ENCODE results near the gene PIP4K2C. TPM values are rescaled to one million over a fixed set of nuclear protein-coding genes. Genes with fewer than 3 reads are reported as not detected.
A peak's percentile ranks its signal among the peaks of the same experiment; 100 is the strongest.
"Not testable (repeated sequence)": the region's sequence is repeated elsewhere in the genome, so short reads cannot be mapped to it uniquely, and the experiment has no call there.

The PIP4K2C gene
- total RNA-seq, 1 experiment from 2014 or later, result 88.6 TPM

DNA sequence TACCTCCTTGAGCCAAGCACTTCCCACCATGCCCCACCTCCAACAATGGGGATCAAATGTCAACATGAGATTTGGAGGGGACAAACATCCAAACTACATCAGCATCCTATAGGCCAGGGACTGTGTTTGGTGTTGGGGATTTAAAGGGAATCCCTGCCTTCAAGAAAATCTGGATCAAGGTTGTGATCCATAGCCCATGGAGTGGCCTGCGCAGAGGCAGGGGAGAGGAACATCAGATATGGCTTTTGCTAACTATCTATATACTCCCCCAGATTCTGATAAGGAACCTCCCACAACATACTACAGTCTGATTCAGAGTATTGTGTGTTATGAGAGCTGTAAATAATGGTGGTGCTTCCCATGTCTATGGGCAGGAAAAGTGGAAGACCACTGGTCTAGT, 36.1 kb upstream of the PIP4K2C start:
- no peaks in the 10 kb centered on the region for H3K79me2 ChIP-seq (ENCODE audit: low read length)
- intact Hi-C loops (cut with micrococcal nuclease), result no loop called here
- no peaks in the 10 kb centered on the region for H3K36me3 ChIP-seq (ENCODE audit: low read depth, low read length)
- no peak overlapping the region for H3K4me3 ChIP-seq (ENCODE audit: low read length)
- no peak overlapping the region for H3K4me2 ChIP-seq (ENCODE audit: low read length)
- ATAC-seq, result no peak
- no peaks in the 10 kb centered on the region for H3F3A ChIP-seq (ENCODE audit: low read length, unreplicated experiment)
- no peaks in the 10 kb centered on the region for H3K4me1 ChIP-seq (ENCODE audit: insufficient read depth, low read length)
- BruUV-seq (replicated peaks), result no TSS peak
- H3K9me3 ChIP-seq (ENCODE audit: low read length), result no peaks in the 10 kb centered on the region
- no peaks in the 10 kb centered on the region for H3K27me3 ChIP-seq (ENCODE audit: low read length)
- H3K9ac ChIP-seq (ENCODE audit: low read length), result no peak overlapping the region
- H2AFZ ChIP-seq (ENCODE audit: low read length), result no peak overlapping the region
- no peaks in the 10 kb centered on the region for H3K9me2 ChIP-seq (replicated peaks; ENCODE audit: low read length)
- POLR2A ChIA-PET (ENCODE audit: unreplicated experiment), result no interaction called here
- H4K20me1 ChIP-seq (ENCODE audit: low read length), result no peaks in the 10 kb centered on the region
- CTCF ChIA-PET, result no interaction called here
- TF ChIP-seq EZH2 (IDR thresholded peaks at IDR 0.05; ENCODE audit: low read length, unreplicated experiment) (no peak), EZH2phosphoT487 (IDR thresholded peaks at IDR 0.05; ENCODE audit: borderline replicate concordance, low read length) (no peak)
- TF ChIP-seq, protein P1, sequence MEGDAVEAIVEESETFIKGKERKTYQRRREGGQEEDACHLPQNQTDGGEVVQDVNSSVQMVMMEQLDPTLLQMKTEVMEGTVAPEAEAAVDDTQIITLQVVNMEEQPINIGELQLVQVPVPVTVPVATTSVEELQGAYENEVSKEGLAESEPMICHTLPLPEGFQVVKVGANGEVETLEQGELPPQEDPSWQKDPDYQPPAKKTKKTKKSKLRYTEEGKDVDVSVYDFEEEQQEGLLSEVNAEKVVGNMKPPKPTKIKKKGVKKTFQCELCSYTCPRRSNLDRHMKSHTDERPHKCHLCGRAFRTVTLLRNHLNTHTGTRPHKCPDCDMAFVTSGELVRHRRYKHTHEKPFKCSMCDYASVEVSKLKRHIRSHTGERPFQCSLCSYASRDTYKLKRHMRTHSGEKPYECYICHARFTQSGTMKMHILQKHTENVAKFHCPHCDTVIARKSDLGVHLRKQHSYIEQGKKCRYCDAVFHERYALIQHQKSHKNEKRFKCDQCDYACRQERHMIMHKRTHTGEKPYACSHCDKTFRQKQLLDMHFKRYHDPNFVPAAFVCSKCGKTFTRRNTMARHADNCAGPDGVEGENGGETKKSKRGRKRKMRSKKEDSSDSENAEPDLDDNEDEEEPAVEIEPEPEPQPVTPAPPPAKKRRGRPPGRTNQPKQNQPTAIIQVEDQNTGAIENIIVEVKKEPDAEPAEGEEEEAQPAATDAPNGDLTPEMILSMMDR (conservative IDR thresholded peaks at IDR 0.05; ENCODE audit: low read depth, low read length), result no peak
- H3K27ac ChIP-seq (ENCODE audit: low read length), result no peak overlapping the region
- DNase-seq, result no peak

DNA sequence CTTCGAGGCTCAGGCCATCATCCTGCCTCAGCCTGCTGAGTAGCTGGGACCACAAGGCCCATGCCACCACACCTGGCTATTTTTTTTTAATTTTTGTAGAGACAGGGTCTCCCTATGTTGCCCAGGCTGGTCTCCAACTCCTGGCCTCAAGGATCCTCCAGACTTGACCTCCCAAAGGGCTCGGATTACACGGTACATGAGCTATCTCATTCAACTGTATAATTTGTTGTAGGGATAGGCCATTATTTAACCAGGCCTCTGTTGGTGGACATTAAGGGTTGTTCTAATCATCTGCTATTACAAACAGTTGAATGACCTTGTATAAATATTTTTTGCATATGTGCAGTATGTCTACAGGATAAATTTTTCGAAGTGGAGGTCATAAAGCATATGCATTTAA, 32.1 kb upstream of the PIP4K2C start:
- Histone ChIP-seq H3K9ac (ENCODE audit: low read length) (no peak overlapping the region), H3K27ac (ENCODE audit: low read length) (no peak overlapping the region), H3K4me2 (ENCODE audit: low read length) (no peak overlapping the region), H2AFZ (ENCODE audit: low read length) (no peak overlapping the region), H3K9me3 (ENCODE audit: low read length) (no peaks in the 10 kb centered on the region), H3K9me2 (replicated peaks; ENCODE audit: low read length) (no peaks in the 10 kb centered on the region), H4K20me1 (ENCODE audit: low read length) (no peaks in the 10 kb centered on the region), H3K79me2 (ENCODE audit: low read length) (no peaks in the 10 kb centered on the region), H3K4me3 (ENCODE audit: low read length) (no peak overlapping the region), H3K4me1 (ENCODE audit: insufficient read depth, low read length) (no peaks in the 10 kb centered on the region), H3K27me3 (ENCODE audit: low read length) (peaks cover 6% of the 10 kb centered on the region; the same call in 1 of the 2 replicates), H3K36me3 (ENCODE audit: low read depth, low read length) (no peaks in the 10 kb centered on the region), H3F3A (ENCODE audit: low read length, unreplicated experiment) (no peaks in the 10 kb centered on the region)
- POLR2A ChIA-PET (ENCODE audit: unreplicated experiment), result no interaction called here
- DNase-seq (no peak), ATAC-seq (no peak)
- intact Hi-C loops (cut with micrococcal nuclease), result no loop called here
- CTCF ChIA-PET, result no interaction called here
- no TSS peak for BruUV-seq (replicated peaks)
- TF ChIP-seq EZH2 (IDR thresholded peaks at IDR 0.05; ENCODE audit: low read length, unreplicated experiment) (no peak), EZH2phosphoT487 (IDR thresholded peaks at IDR 0.05; ENCODE audit: borderline replicate concordance, low read length) (no peak)
- TF ChIP-seq, protein P1 (conservative IDR thresholded peaks at IDR 0.05; ENCODE audit: low read depth, low read length), result no peak

DNA sequence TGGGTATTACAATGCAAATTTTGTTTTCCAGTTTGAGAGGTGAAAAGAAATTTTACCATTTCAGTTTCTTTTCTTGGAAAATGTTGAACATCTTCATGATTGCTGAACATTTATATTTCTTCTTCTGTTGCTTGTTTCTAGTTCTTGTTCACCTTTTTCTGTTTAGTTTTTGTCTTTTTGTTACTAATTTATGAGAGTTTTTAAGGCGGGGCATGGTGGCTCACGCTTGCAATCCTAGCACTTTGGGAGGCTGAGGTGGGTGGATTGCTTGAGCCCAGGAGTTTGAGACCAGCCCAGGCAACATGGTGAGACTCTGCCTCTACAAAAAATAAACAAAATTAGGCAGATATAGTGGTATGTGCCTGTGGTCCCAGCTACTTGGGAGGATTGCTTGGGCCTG, 30.5 kb upstream of the PIP4K2C start:
- TF ChIP-seq EZH2phosphoT487 (IDR thresholded peaks at IDR 0.05; ENCODE audit: borderline replicate concordance, low read length) (no peak), EZH2 (IDR thresholded peaks at IDR 0.05; ENCODE audit: low read length, unreplicated experiment) (no peak)
- TF ChIP-seq, protein P1 (conservative IDR thresholded peaks at IDR 0.05; ENCODE audit: low read depth, low read length), result no peak
- Histone ChIP-seq H3K9ac (ENCODE audit: low read length) (no peak overlapping the region), H3K9me2 (replicated peaks; ENCODE audit: low read length) (no peaks in the 10 kb centered on the region), H3K4me3 (ENCODE audit: low read length) (no peak overlapping the region), H3K27ac (ENCODE audit: low read length) (no peak overlapping the region), H3K4me2 (ENCODE audit: low read length) (no peak overlapping the region), H2AFZ (ENCODE audit: low read length) (no peak overlapping the region), H3K9me3 (ENCODE audit: low read length) (no peaks in the 10 kb centered on the region), H3K79me2 (ENCODE audit: low read length) (no peaks in the 10 kb centered on the region), H3K36me3 (ENCODE audit: low read depth, low read length) (no peaks in the 10 kb centered on the region), H4K20me1 (ENCODE audit: low read length) (no peaks in the 10 kb centered on the region), H3K27me3 (ENCODE audit: low read length) (peaks cover 12% of the 10 kb centered on the region; the same call in 1 of the 2 replicates), H3K4me1 (ENCODE audit: insufficient read depth, low read length) (no peaks in the 10 kb centered on the region), H3F3A (ENCODE audit: low read length, unreplicated experiment) (no peaks in the 10 kb centered on the region)
- intact Hi-C loops (cut with micrococcal nuclease), result no loop called here
- CTCF ChIA-PET, result no interaction called here
- DNase-seq (no peak), ATAC-seq (no peak)
- no TSS peak for BruUV-seq (replicated peaks)
- POLR2A ChIA-PET (ENCODE audit: unreplicated experiment), result no interaction called here

DNA sequence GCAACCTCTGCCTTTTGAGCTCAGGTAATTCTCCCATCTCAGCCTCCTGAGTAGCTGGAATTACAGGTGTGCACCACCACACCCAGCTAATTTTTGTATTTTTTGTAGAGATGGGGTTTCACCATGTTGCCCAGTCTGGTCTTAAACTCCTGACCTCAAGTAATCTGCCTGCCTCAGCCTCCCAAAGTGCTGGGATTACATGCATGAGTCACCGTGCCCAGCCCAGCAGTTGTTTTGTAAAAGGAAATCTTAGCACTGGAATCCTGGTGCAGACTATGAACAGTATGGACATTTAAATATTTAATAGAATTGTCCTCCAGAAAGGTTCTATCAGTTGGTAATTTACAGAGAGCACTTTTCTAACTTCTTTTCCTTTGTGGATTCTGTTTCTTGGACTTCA, 29.9 kb upstream of the PIP4K2C start:
- 0 out of 2 replicates have a peak, but pooled peaks have one; percentile 50 for ATAC-seq
- H3K4me3 ChIP-seq (ENCODE audit: low read length); intact Hi-C loops (cut with micrococcal nuclease): not testable (repeated sequence)

More for the DNA sequence above, 29.9 kb upstream of the PIP4K2C start:
- DNase-seq, result peak; percentile 27
- H3K27me3 ChIP-seq (ENCODE audit: low read length), result peaks cover 12% of the 10 kb centered on the region; the same call in 1 of the 2 replicates
- H3K9me3 ChIP-seq (ENCODE audit: low read length); POLR2A ChIA-PET (ENCODE audit: unreplicated experiment); H3K9me2 ChIP-seq (replicated peaks; ENCODE audit: low read length); H2AFZ ChIP-seq (ENCODE audit: low read length); H3K9ac ChIP-seq (ENCODE audit: low read length); H3K4me2 ChIP-seq (ENCODE audit: low read length); BruUV-seq (replicated peaks); H3K4me1 ChIP-seq (ENCODE audit: insufficient read depth, low read length); H3K79me2 ChIP-seq (ENCODE audit: low read length); H3F3A ChIP-seq (ENCODE audit: low read length, unreplicated experiment); H4K20me1 ChIP-seq (ENCODE audit: low read length); H3K36me3 ChIP-seq (ENCODE audit: low read depth, low read length); CTCF ChIA-PET; H3K27ac ChIP-seq (ENCODE audit: low read length): not testable (repeated sequence)

Data from PC-3 (cell line).